ENCODE results near the gene CEACAM19. TPM values are rescaled to one million over a fixed set of nuclear protein-coding genes. Genes with fewer than 3 reads are reported as not detected.
A peak's percentile ranks its signal among the peaks of the same experiment; 100 is the strongest.

CEACAM19 gene
- total and polyA plus RNA-seq, 10 donors = 1.0 to 6.8 (median 3.7) TPM

- WGBS, 5 donors = 93 to 98% (median 95%) methylated on average over 2 of the region's 2 CpGs
Measured at GRCh38 chr19:44634785-44635184, 36.5 kb upstream of the CEACAM19 start.

GRCh38 chr19:44635581-44636438 lies 35.5 kb upstream of the CEACAM19 start:
- peak overlapping the region in 5 of 8 donors; percentile 35 to 70 (median 58) for H3K27ac ChIP-seq
- 62 to 72% (median 66%) methylated on average over 3 of the region's 3 CpGs for WGBS, 5 donors
- peaks cover 0 to 4% (median 0%) of the 10 kb centered on the region in 8 donors for H3K9me3 ChIP-seq
- TF ChIP-seq POLR2A (IDR thresholded peaks at IDR 0.05) (no peak), CTCF (IDR thresholded peaks at IDR 0.05 in 8 of 11, conservative IDR thresholded peaks at IDR 0.05 in 3 of 11) (no peak), POLR2AphosphoS5 (IDR thresholded peaks at IDR 0.05) (no peak)
- intact Hi-C loops (cut with DNase I; ENCODE audit: low total_unique reads) = no loop called here
- no peaks in the 10 kb centered on the region for H3K27me3 ChIP-seq (replicated peaks in 1 of 7)
- H3K4me3 ChIP-seq = no peak overlapping the region
- DNase-seq = no peak
- no peaks in the 10 kb centered on the region for H3K36me3 ChIP-seq
- peaks cover 0 to 35% (median 6%) of the 10 kb centered on the region in 6 donors for H3K4me1 ChIP-seq

More at GRCh38 chr19:44634785-44635184, 36.5 kb upstream of the CEACAM19 start:
- Histone ChIP-seq H3K9me3 (peaks cover 0 to 4% (median 0%) of the 10 kb centered on the region in 8 donors), H3K27me3 (replicated peaks in 1 of 7) (peaks cover 0 to 5% (median 0%) of the 10 kb centered on the region in 7 donors), H3K4me1 (peaks cover 0 to 35% (median 6%) of the 10 kb centered on the region in 6 donors), H3K27ac (peak overlapping the region in 2 of 8 donors; percentile 31 to 55), H3K4me3 (no peak overlapping the region), H3K36me3 (no peaks in the 10 kb centered on the region)
- no peak for DNase-seq
- TF ChIP-seq POLR2AphosphoS5 (IDR thresholded peaks at IDR 0.05) (no peak), CTCF (IDR thresholded peaks at IDR 0.05 in 8 of 11, conservative IDR thresholded peaks at IDR 0.05 in 3 of 11) (no peak), POLR2A (IDR thresholded peaks at IDR 0.05) (no peak)
- intact Hi-C loops (cut with DNase I; ENCODE audit: low total_unique reads) = no loop called here

- H3K4me3 ChIP-seq = no peak overlapping the region
- no peak for DNase-seq
- H3K4me1 ChIP-seq = peaks cover 0 to 40% (median 6%) of the 10 kb centered on the region in 6 donors
- WGBS, 5 donors = 55 to 80% (median 66%) methylated on average over 11 of the region's 11 CpGs
- peaks cover 0 to 4% (median 0%) of the 10 kb centered on the region in 8 donors for H3K9me3 ChIP-seq
- peaks cover 0 to 1% (median 0%) of the 10 kb centered on the region in 7 donors for H3K27me3 ChIP-seq (replicated peaks in 1 of 7)
- intact Hi-C loops (cut with DNase I; ENCODE audit: low total_unique reads) = no loop called here
- H3K36me3 ChIP-seq = no peaks in the 10 kb centered on the region
- no peak for TF ChIP-seq POLR2AphosphoS5 (IDR thresholded peaks at IDR 0.05)
- no peak for TF ChIP-seq POLR2A (IDR thresholded peaks at IDR 0.05)
- no peak for TF ChIP-seq CTCF (IDR thresholded peaks at IDR 0.05 in 8 of 11, conservative IDR thresholded peaks at IDR 0.05 in 3 of 11)
- H3K27ac ChIP-seq = peak overlapping the region in 3 of 8 donors; percentile 48 to 70 (median 61)
Measured at GRCh38 chr19:44636439-44637389, 34.6 kb upstream of the CEACAM19 start.

Measured in spleen (tissue), 11 donors.